HS-27A (cell line): Measurements from ENCODE around the gene VAMP8.
A peak's percentile ranks its signal among the peaks of the same experiment; 100 is the strongest.
"Not testable (repeated sequence)": the region's sequence is repeated elsewhere in the genome, so short reads cannot be mapped to it uniquely, and the experiment has no call there.

Source experiments
- DNase-seq: peaks from one replicate; pipeline ENCODE4 v3.0.0-alpha.2; 2012; ENCODE audit warnings: low read depth, missing footprints

The VAMP8 gene

DNA sequence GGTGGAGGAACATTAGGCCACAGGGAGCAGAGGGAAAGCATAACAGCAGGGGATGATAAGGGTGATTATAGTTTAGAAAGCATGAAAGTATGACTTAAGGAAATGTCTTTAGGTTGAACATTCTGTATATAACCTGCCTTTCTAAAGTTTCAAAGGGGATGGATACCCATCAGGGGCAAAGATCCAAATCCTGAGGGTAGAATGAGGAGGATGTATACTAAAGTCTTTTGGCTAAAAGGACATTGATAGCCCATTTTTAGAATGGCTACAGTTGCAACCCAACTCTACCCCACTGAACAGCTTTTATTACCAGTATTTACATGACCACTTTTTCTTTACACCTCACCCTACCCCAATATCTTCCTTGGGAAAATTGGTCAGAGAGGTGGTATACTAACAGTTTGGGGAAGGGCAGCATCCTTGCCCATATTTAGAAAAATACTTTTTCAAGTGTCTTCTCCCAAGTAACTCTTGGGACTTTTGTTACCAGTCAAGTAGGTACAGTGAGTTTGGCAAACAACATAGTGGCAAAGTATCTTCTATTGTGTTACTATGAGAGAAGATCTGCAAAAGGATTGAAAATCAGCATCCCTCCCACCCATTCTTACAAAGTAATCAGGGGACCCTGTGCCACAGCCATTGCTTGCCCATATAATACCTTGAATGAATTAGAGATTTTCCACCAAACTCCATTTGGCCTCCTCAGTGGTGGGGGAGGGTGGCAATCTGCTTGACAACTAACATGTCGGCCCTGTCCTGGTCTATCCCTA, 30.1 kb upstream of the VAMP8 start:
- no peak for DNase-seq

DNA sequence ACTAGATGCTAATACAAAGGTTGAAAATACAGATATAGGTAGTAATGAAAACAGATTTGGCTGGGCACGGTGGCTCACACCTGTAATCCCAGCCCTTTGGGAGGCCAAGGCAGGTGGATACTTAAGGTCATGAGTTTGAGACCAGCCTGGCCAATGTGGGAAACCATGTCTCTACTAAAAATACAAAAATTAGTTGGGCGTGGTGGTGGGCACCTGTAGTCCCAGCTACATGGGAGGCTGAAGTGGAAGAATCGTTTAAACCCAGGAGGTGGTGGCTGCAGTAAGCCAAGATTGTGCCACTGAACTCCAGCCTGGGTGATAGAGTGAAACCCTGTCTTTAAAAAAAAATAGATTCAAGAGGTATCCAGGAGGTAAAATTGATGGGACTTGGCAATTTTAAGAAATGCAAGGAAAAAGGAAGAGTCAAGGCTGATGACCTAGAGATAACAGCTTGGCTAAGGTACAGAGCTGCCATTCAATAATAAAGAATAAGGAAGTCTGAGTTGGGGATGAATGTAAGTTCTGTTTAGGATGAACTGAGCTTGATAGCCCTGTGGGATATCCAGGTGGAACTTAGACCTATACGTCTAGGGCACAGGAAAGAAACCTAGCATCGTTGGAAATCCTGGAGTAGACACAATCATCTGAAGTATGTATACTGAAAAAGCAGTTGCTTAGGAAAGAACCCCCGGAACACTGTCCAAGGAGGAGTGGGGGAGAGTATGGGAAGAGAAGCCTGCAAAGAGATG, 29.4 kb upstream of the VAMP8 start:
- DNase-seq: no peak

DNA sequence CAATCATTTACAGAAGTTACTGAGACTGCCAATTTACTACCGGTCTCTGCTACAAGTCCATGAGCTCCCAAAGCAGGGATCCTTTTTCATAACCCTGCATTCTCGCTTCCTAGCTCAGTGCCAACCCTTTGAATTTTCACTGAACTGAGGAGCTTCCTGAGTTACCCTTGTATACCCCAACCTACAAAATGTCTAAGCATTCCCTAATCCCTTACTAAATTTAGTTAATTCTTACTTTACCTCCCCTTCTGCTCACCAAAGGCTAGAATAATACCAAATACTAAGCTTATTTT, 28.8 kb upstream of the VAMP8 start:
- no peak for DNase-seq

DNA sequence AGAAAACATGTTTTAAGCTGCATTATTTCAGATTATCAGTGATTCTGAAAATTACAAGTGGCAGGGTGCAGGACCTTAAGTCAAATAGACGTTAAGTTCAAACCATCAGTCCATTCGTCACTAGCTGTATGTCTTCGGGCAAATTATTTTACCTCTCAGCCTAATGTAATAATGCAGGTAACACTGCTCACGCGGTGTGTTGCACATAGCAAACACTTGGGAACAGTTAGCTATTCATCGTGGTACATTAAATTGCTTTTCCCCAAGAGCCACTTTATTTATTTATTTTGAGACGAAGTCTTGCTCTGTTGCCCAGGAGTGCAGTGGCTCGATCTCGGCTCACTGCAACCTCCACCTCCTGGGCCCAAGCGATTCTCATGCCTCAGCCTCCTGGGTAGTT, 28.3 kb upstream of the VAMP8 start:
- DNase-seq: no peak

DNA sequence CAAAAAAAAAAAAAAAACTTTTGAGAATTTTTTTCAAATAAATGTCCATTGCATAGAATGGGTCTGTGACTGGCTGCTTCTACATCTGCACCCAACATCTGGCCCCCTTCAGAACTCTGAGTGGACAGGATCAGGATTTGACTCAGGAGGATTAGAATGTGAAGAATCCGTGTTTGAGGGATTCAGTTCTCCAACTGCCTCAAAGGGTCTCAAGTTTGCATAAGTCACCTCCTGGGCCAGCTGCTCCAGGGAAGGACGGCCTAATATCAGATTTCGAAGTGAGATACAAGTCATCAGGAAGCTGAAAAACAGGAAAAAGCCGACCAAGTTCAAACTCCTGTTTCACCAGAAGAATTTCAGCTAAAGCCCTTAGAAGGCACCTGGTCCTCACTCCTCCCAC, 27.6 kb upstream of the VAMP8 start:
- DNase-seq: peak; percentile 99

DNA sequence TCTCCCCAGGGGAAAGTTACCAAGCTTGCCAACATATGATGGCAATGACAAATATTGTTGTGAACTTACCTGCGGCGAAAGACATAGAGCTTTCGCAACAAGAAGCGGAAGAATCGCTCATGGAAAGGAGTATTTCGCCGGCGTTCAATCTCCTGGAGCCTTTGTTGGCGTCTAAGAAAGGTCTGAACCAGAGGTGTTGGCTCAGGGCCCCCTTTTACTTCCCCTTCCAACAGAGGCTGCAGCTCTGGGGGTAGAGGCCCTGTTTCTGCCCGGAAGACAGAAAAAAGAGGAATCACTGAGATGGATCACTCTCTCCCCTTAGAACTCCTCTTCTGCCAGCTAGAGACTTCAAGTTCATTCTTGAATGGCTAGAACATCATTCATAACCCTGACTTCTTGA, 26.9 kb upstream of the VAMP8 start:
- no peak for DNase-seq

DNA sequence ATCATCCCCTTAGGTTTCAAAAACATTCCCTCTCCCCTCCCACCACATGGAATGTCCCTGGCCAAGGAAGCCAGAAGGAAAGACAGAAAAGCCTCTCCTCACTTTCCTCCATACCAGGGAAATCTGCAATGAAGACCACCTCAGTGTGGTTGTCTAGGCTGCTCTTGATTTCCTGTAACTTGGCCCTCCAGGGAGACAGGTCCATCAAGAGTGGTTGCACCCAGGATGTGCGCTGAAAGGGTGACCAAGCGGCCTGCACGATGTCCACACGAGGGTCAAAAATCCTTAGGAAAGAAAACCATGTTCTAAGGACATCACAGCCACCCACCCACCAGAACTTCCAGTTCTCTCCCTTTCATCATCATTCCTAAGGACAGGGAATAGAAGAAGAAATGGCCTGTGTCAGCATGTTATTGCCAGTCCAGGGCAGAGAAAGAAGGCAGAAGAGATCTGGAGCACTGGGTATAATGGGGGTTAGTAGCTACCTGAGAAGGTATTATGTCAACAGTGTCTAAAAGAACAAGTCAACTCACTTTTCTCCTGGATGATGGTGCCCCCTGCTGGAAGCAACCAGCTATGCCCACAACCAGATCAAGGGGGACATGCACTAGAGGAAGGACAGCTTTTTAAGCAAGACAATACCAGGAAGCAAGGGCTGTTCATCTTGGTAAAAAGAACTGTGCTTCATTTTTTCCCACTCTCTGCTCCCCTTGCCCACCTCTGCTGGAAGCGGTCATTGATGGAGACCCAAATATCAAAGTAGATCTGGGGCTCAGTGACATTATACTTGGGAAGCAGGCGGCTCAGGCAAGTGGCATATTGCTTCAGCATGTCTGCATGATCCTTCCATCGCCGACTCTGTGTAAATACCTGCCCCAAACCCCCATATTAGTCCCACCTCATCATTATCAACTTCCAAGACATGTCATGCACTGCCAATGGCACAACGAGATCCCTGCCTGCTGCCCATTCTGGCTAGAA, 25.4 kb upstream of the VAMP8 start:
- peak; percentile 69 for DNase-seq

DNA sequence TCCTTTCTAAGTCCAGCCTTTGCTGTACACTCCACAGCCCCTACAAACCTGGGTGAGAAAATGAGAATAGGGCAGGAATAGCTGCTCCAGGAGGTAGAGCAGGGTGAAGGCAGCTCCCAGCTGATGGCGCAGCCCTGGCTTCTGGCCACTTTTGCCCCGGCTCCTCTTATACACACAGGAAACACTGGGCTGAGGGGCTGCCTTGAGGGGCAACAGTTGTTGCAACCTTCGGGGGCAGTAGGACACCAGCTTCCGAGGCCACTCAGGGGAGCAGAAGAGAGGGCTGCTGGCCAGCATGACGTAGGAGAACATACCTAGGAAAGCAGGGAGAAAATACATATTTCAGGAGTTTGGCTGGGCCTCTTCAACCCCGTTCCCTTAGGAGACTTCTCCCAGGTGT, 24.2 kb upstream of the VAMP8 start:
- DNase-seq: no peak

DNA sequence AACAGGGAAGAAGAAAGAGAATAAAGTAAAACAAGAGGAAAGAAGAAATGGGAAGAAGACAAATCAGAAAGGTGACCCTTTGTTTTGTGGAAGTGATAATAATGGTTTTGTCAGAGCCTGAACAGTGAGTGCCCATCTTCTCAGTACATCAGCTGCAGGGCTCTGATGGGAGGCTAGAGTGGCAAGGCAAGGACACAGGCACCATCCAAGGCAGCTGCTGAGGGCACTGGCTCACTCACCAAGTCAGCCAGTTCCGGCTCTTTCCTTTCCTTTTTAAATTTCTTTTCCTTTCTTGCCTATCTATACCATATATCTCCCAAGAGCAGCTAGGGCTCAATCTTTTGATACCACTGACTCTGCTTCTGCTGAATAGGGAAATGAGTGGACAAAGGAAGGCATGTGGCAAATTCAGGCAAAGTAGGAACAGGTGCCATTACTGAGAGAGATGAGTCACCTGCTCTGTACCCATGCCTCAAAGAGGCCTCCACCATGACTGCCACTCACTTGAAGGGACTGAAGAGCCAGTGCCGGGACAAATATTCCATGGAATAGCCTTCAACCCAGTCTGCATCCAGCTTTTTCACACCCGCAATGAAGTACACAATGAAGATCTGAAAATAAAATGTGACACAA, 22.3 kb upstream of the VAMP8 start:
- no peak for DNase-seq

DNA sequence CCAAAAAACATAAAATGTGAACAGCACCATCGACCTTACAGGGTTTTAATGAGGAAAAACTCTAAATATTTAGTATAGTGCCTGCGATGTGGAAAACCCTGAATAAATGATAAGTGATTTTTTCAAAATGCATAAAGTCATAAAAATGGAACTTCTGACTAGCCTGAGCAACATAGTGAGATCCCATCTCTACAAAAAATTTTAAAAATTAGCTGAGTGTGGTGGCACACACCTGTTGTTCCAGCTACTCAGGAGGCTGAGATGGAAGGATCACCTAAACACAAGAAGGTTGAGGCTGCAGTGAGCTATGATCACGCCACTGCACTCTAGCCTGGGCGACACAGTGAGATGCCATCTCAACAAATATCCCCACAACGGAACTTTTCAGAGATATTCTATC, 20.3 kb upstream of the VAMP8 start:
- no peak for DNase-seq

DNA sequence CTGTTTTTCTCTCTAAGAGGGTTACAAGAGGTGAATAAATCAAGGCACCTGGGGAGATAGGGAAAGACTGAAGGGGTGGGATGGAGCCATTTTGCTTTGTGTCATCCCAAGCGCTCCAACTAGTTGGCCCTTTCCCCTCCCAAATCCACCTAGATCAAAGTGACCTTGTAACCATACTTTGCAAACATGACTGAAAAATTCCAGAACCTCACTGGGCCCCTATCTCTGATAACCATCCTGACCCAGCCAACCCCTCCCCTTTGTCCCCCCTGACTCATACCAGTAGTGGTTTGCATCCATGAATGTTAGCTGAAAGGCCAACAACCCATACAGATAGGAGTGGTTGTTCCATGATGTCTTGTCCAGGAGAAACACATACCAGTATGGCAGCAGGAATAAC, 19.2 kb upstream of the VAMP8 start:
- no peak for DNase-seq

DNA sequence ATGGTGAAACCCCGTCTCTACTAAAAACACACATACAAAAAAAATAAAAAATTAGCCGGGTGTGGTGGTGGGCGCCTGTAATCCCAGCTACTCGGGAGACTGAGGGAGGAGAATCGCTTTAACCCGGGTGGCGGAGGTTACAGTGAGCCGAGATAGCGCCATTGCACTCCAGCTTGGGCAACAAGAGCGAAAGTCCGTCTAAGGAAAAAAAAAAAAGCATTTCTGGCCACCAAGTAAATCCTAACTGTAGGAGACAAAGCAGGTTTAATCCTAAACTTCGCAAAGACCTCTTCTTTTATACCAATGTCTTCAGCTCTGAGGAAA, 17.0 kb upstream of the VAMP8 start:
- not testable (repeated sequence) for DNase-seq

DNA sequence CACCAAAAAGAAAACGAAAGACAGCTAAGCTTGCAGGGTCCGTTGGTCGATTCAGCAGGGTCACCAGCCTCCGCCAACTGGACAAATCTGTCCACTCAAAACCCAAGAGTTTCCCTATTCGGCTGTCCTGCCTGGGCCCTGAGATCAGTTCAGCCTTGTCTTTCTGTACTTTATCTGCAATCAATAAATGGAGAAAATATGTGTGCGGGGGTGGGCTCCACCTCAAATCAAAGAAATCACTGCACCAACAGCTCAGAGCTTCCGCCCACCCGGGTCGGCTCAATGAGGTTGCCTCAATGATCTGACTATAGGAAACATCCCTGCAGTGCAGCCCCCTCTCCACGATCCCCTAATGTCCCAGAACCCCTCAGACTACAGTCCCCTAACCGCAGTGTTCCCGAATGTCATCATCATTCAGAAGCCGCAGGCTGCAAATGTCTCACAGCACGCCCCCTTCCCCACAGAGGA, 16.5 kb upstream of the VAMP8 start:
- no peak for DNase-seq

DNA sequence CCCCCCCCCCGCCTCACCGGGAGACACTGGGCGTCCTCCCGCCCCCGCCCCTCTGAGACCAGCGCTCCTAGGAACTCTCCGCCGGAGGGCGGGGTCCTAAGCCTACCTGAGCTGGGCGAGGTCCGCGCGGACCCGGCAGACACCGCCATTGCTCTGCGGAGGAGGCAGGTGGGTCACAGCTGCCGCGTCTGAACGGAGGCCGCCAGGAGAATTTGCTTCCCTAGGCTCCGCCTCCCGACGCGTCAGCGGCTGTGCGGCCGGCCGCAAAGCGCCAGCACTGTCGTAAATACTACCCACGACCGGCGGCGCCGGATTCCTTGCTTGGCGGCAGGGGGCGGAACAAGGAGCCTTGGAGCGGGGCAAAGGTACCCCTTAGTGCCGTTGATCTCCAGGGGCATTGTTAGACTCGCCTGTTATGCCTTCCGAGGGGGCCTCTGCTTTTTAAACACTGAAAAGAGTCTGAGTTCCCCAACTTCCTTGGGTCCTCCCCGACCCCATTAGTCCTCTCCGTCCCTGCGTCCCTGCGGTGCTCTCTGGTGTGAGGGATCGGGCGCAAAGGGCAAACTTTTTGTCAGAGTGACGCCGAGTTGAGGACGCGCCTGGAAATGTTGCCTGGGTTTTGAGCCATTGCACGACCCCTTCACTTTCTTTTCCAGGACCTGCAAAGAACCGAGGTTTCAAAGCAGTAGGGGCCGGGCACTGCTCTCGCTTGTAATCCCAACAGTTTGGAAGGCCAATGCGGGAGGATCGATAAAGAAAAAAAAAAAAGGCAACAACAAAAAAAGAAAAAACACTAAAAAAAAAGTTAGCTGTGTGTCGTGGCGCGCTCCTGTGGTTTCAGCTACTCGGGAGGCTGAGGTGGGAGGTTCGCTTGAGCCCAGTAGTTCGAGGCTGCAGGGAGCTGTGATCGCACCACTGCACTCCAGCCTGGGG, 15.8 kb upstream of the VAMP8 start, which contains the start of gene GGCX:
Gene GGCX, minus strand, starts transcription at position 214 of the 933 bp plus-strand sequence. Its CDS starts 65 bp downstream, at position 149.
- DNase-seq: no peak

DNA sequence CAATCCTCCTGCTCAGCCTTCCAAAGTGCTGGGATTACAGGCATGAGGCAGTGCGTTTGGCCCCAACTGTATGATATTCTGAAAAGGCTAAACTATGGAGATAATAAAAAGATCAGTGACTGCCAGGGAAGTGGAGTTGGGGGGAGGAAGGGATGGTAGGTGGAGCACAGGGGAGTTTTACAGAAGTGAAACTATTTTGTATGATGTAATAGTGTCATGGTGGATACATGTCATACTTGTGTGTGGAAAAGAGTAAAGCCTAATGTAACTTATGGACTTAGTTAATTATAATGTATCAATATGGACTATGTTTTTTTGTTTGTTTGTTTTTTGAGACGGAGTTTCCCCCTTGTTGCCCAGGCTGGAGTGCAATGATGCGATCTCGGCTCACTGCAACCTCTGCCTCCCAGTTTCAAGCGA, 13.2 kb upstream of the VAMP8 start:
- no peak for DNase-seq

DNA sequence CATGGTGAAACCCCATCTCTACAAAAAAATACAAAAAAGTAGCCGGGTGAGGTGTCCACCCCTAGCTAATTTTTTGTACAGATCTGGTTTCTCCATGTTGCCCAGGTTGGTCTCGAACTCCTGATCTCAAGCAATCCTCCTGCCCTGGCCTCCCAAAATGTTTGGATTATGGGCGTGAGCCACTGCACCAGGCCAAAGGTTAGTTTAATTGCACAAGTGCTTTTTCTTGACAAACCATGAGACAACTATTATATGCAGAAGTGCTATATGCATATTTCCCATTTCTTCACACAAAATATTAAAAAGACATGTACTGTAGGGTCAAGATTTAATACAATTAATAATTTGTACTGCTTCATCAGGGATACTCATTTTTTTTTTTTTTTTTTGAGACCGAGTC, 11.1 kb upstream of the VAMP8 start:
- DNase-seq: no peak

DNA sequence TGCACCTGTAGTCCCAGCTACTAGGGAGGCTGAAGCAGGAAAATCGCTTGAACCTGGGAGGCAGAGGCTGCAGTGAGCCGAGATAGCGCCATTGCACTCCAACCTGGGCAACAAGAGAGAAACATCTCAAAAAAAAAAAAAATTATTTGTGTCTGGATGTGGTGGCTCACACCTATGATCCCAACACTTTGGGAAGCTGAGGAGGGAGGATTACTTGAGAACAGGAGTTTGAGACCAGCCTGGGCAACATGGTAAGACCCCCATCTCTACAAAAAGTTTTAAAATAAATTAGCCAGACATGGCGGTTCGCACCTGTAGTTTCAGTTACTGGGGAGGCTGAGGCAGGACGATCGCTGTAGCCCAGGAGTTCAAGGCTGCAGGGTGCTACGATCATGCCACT, 1.6 kb upstream of the VAMP8 start:
- no peak for DNase-seq

DNA sequence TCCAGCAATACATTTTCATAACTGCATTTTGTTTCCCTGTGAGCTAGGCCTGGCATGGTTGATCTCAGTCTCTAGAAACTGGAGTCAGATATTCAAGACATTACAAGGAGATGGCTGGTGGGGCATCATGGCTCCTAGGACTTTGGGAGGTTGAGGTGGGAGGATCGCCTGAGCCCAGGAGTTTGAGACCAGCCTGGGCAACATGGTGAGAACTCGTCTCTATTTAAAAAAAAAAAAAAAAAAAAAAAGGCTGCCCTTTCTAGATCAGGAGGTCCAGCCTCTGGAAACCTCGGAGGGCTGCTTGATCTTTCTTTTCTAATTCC, 362 bp upstream of the VAMP8 start:
- DNase-seq: no peak

DNA sequence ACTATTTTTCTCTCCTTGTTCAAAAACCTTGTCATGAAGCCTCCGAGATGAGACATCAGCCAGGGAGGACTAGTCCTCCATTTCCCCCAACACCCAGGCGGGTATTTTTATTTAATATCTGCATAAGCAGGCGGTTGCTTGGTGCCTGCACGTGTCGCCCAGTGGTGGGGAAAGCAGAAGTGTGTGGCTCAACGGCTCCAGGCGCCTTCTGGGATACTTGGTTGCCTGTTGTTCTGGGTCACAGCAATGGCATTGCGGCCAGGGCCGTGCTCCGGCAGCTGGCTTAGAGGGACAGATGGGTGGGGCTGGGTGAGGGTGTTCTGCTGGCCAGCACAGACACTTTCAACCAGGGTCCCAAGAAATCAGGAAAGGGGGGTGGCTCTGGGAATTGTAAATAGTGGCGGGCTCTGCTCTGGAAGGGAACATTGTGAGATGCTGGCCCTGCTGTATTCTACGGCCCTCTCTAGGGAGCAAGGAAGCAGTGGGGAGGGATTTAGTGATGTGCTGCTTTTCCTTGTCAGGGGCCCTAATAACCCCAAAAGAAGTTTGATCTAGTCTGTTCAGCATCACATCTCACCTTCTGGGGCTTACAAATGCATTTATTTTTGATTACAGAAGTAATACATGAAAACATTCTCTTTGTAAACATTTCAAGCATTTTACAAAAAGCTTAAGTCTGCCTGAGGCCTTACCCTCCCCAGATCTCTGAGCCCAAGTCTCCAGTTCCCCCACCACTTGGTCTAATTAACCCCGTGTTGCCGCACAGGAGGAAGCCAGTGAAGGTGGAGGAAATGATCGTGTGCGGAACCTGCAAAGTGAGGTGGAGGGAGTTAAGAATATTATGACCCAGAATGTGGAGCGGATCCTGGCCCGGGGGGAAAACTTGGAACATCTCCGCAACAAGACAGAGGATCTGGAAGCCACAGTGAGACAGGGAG, 1.1 kb downstream of the VAMP8 start:
- DNase-seq: no peak
